GM12878 (cell line): ENCODE results near the gene TLCD3B. TPM values are rescaled to one million over a fixed set of nuclear protein-coding genes. Genes with fewer than 3 reads are reported as not detected.

ENCODE experiments used
- ATAC-seq: fragments of 200-7000 bp; cut with Tn5 transposase; 3 replicates; pipeline ENCODE4 v1.9.1; 2020; ENCODE audit warnings: mild to moderate bottlenecking, moderate library complexity
- BruUV-seq: library from RNA; stranded (reverse); fragments of 400-500 nt; replicated peaks from 2 replicates; lab custom pipeline; 2021; lab: Mats Ljungman, UMichigan
- CTCF ChIA-PET: fragments of 300-600 bp; sonication (Branson Sonifier 250); formaldehyde crosslinking; extraction: SDS; loops from one replicate; lab custom pipeline; 2021; ENCODE audit warnings: inconsistent platforms; lab: Yijun Ruan, JAX
- POLR2A ChIA-PET: fragments of 350-600 bp; formaldehyde crosslinking; extraction: SDS; loops from one replicate; lab custom pipeline; 2021; ENCODE audit warnings: inconsistent platforms; lab: Charles Lee
- RAD21 ChIA-PET: fragments of 300-600 bp; sonication (Branson Sonifier 250); formaldehyde crosslinking; loops from one replicate; lab custom pipeline; 2023; ENCODE audit warnings: antibody characterized with exemption; ENCODE audit not compliant: unreplicated experiment; lab: Charles Lee
- SMC1A ChIA-PET: fragments of 300-600 bp; sonication (Branson Sonifier 250); formaldehyde crosslinking; loops from one replicate; lab custom pipeline; 2023; ENCODE audit not compliant: unreplicated experiment, uncharacterized antibody; lab: Charles Lee
- DNase-seq: peaks from one replicate; pipeline ENCODE4 v3.0.0-alpha.2; 2011; ENCODE audit warnings: low read depth, low spot score
- FAIRE-seq: peaks from 3 replicates; lab custom pipeline; 2011; peaks lifted over from hg19 to GRCh38; lab: Jason Lieb, UNC
- H2AFZ ChIP-seq: 2 replicates; pipeline ENCODE4 v1.6.0; 2011; ENCODE audit warnings: low read depth, low read length, control low read depth; ENCODE audit not compliant: control insufficient read depth
- H3K27ac ChIP-seq: 2 replicates; pipeline ENCODE4 v1.5.1; 2011; ENCODE audit warnings: control low read depth; ENCODE audit not compliant: control insufficient read depth, insufficient read depth
- H3K27me3 ChIP-seq, 2 experiments: replicated peaks in 1 of 2; 2 replicates each; pipeline versions ENCODE4 v1.6.0 to v1.6.1; 2011; ENCODE audit warnings: low read length in 1 of 2; ENCODE audit not compliant: control insufficient read depth in 2 of 2, insufficient read depth in 2 of 2
- H3K36me3 ChIP-seq, 2 experiments: 2 replicates each; pipeline ENCODE4 v1.5.1; 2011; ENCODE audit warnings: low read length in 1 of 2; ENCODE audit not compliant: control insufficient read depth in 2 of 2, insufficient read depth in 2 of 2
- H3K4me1 ChIP-seq: 2 replicates; pipeline ENCODE4 v1.6.1; 2011; ENCODE audit warnings: mild to moderate bottlenecking, low read length, moderate library complexity, mixed read lengths; ENCODE audit not compliant: control insufficient read depth, insufficient read depth
- H3K4me2 ChIP-seq: 2 replicates; pipeline ENCODE4 v1.6.0; 2011; ENCODE audit warnings: control low read depth; ENCODE audit not compliant: control insufficient read depth, insufficient read depth
- H3K4me3 ChIP-seq: fragments of 200-600 bp; sonication (generic); 2 replicates; pipeline ENCODE4 v1.5.1; 2016
- H3K79me2 ChIP-seq: 2 replicates; pipeline ENCODE4 v1.6.0; 2011; ENCODE audit warnings: low read length; ENCODE audit not compliant: control insufficient read depth, insufficient read depth
- H3K9ac ChIP-seq: 2 replicates; pipeline ENCODE4 v1.8.0; 2011; ENCODE audit warnings: low read length, control low read depth, mixed read lengths; ENCODE audit not compliant: control insufficient read depth, insufficient read depth
- H3K9me3 ChIP-seq: replicated peaks from 3 replicates; pipeline ENCODE4 v1.5.1; 2011; ENCODE audit warnings: mild to moderate bottlenecking, low read length; ENCODE audit not compliant: control insufficient read depth, insufficient read depth
- H4K20me1 ChIP-seq: 2 replicates; pipeline ENCODE4 v1.6.0; 2011; ENCODE audit not compliant: control insufficient read depth, insufficient read depth
- ATF7 ChIP-seq: fragments of 450-650 bp; IDR thresholded peaks from 2 replicates; pipeline ENCODE4 v1.6.1; 2016; ENCODE audit warnings: low read depth, mild to moderate bottlenecking
- CREB1 ChIP-seq: IDR thresholded peaks from 2 replicates; pipeline ENCODE4 v1.6.1; 2012; ENCODE audit warnings: low read depth, mild to moderate bottlenecking, inconsistent platforms
- EP300 ChIP-seq, 2 experiments: fragments of 150-350 bp in 1 of 2; IDR thresholded peaks; 2 replicates each; pipeline ENCODE4 v1.6.1; 2011 to 2012; ENCODE audit warnings: low read depth in 2 of 2, low read length in 2 of 2, borderline replicate concordance in 1 of 2, improper control_type of control experiment in 1 of 2, inconsistent platforms in 1 of 2; ENCODE audit not compliant: control insufficient read depth in 1 of 2
- IKZF2 ChIP-seq, 2 experiments: fragments of 450-650 bp; IDR thresholded peaks; 2 replicates each; pipeline ENCODE4 v1.6.1; 2017; ENCODE audit warnings: mild to moderate bottlenecking in 2 of 2, moderate library complexity in 2 of 2
- KDM1A ChIP-seq: fragments of 200-600 bp; sonication (generic); IDR thresholded peaks from 2 replicates; pipeline ENCODE4 v1.6.1; 2016; ENCODE audit warnings: borderline replicate concordance
- WGBS: methylation state at CpG from one replicate; pipeline ENCODE4 v1.1.6; 2016; ENCODE audit warnings: low lambda C conversion rate; ENCODE audit not compliant: insufficient replicate concordance, insufficient coverage; ENCODE audit errors: missing lambda C conversion rate; 5-methylcytosine and 5-hydroxymethylcytosine counted together
- in situ Hi-C: fragments of 300-500 bp; cut with MboI; formaldehyde crosslinking; loops from 9 replicates; pipeline ENCODE4 v1.14.3; 2018; ENCODE audit warnings: mixed read lengths
- intact Hi-C: fragments of 100-400 bp; cut with micrococcal nuclease; formaldehyde crosslinking; loops from one replicate; pipeline ENCODE4 v1.14.2; 2022; ENCODE audit not compliant: unreplicated experiment
- polyA plus RNA-seq, 11 experiments: library from polyadenylated mRNA; depleted of rRNA in 4 of 11; unstranded in 6 of 11; stranded (reverse) in 5 of 11; fragments of >200 nt; fragmentation: Nextera tagmentation in 4 of 11; fragmentation: Illumina TruSeq in 1 of 11; extraction: Ambion mirVana in 4 of 11; extraction: Trizol in 1 of 11; gene quantifications; 1 replicate in 1 of 11; 2 replicates in 10 of 11; pipeline versions ENCODE4 v1.2.1 to v1.2.3, GENCODE V29; 2011 to 2016; ENCODE audit warnings: inconsistent platforms in 2 of 11, missing spikeins in 2 of 11, low read depth in 1 of 11
- total RNA-seq, 4 experiments: library from RNA; depleted of rRNA in 3 of 4; stranded (reverse); fragments of >200 nt in 3 of 4; fragmentation: Illumina TruSeq in 1 of 4; extraction: Trizol in 1 of 4; gene quantifications; 2 replicates each; pipeline versions ENCODE4 v1.2.1 to v1.2.3, GENCODE V29; 2013 to 2021
- TF ChIP-seq, protein P1 (sequence below): IDR thresholded peaks from 2 replicates; pipeline ENCODE4 v1.6.1; 2012; ENCODE audit warnings: low read length, inconsistent platforms
- TF ChIP-seq, protein P2 (sequence below): IDR thresholded peaks from 2 replicates; pipeline ENCODE4 v1.6.1; 2012; ENCODE audit warnings: low read depth, low read length, improper control_type of control experiment
- TF ChIP-seq, protein P3 (sequence below): fragments of 450-650 bp; IDR thresholded peaks from 2 replicates; pipeline ENCODE4 v1.6.1; 2017; ENCODE audit warnings: mild to moderate bottlenecking
- TF ChIP-seq, protein P4 (sequence below): IDR thresholded peaks from 2 replicates; pipeline ENCODE4 v1.6.1; 2011; ENCODE audit warnings: low read depth, mild to moderate bottlenecking, low read length, moderate library complexity, borderline replicate concordance; ENCODE audit errors: extremely low read depth
- TF ChIP-seq, protein P5 (sequence below): IDR thresholded peaks from 2 replicates; pipeline ENCODE4 v1.6.1; 2011; ENCODE audit warnings: mild to moderate bottlenecking, low read depth, low read length, moderate library complexity; ENCODE audit not compliant: insufficient replicate concordance
- TF ChIP-seq, protein P6 (sequence below), 3 experiments: IDR thresholded peaks in 2 of 3; conservative IDR thresholded peaks in 1 of 3; 2 replicates each; pipeline ENCODE4 v1.5.1; 2011; ENCODE audit warnings: low read depth in 3 of 3, low read length in 3 of 3, mild to moderate bottlenecking in 3 of 3, control low read depth in 2 of 3, moderate library complexity in 2 of 3, inconsistent platforms in 1 of 3, mixed read lengths in 1 of 3; ENCODE audit not compliant: control insufficient read depth in 2 of 3, insufficient read depth in 1 of 3; ENCODE audit errors: extremely low read depth in 1 of 3

TLCD3B gene
- total and polyA plus RNA-seq, 10 of the 15 experiments (the other 5 are each of a cell fraction or from before 2014, with no cell fraction given): 0.05 to 0.51 (median 0.18) TPM; not detected in 4

DNA sequence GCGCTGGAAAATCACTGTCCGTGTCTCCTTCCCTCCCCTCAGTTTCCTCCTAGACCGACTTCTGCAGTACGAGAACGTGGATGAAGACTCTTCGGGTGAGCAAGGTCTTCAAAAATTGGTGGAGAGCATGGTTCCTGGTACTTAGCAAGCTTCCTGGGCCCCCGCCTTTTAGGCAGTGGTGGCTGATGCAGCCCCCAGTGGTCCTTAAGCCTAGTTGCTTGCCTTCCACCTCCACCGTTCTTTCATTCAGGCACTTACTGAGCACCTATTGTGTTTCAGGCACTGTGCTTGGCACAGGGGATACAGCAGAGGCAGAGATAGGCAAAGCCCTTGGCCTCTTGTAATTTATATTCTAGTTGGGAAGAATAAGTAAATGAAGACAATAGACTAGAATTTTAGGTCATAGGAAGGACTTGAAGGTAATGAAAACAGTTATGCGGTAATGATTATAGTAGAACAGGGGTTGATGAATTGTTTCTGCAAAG lies 34.3 kb downstream of the TLCD3B start:
- DNase-seq (no peak), FAIRE-seq (no peak), ATAC-seq (peak; percentile 3; the same call in 1 of the 3 replicates)
- Histone ChIP-seq H3K9me3 (no peaks in the 10 kb centered on the region), H3K4me3 (peak overlapping the region; percentile 81), H3K27me3 (no peaks in the 10 kb centered on the region), H3K4me1 (peaks cover 9% of the 10 kb centered on the region), H4K20me1 (no peaks in the 10 kb centered on the region), H3K4me2 (peak overlapping the region; percentile 95), H3K27ac (peak overlapping the region; percentile 91), H3K79me2 (peaks cover 19% of the 10 kb centered on the region), H3K36me3 (peaks cover 11% of the 10 kb centered on the region in 2 experiments), H2AFZ (peak overlapping the region; percentile 85), H3K9ac (peak overlapping the region; percentile 88)
- WGBS: 17% methylated on average over 9 of the region's 9 CpGs
- no TSS peak for BruUV-seq
- ChIA-PET RAD21 (no interaction called here), POLR2A (interaction anchor here (0.6 to 2.8 kb wide), 5 partner anchors 21 to 611 kb away, joined by 4 to 16 read pairs (median 6); partner anchors contain the start of genes KCTD13 and TAOK2), CTCF (interaction anchor here (0.7 to 1.7 kb wide), 5 partner anchors 9 to 180 kb away, joined by 3 to 5 read pairs (median 3); no protein-coding TSS in a partner anchor), SMC1A (interaction anchor here (1.2 kb wide), 1 partner anchor 181 kb away, joined by 3 read pairs; the partner anchor contains the start of gene PAGR1)
- in situ Hi-C loops (no loop called here), intact Hi-C loops (loop anchor here (2.0 kb wide), 1 partner anchor 180 kb away; the partner anchor contains the start of gene PAGR1)
- TF ChIP-seq, protein P1, sequence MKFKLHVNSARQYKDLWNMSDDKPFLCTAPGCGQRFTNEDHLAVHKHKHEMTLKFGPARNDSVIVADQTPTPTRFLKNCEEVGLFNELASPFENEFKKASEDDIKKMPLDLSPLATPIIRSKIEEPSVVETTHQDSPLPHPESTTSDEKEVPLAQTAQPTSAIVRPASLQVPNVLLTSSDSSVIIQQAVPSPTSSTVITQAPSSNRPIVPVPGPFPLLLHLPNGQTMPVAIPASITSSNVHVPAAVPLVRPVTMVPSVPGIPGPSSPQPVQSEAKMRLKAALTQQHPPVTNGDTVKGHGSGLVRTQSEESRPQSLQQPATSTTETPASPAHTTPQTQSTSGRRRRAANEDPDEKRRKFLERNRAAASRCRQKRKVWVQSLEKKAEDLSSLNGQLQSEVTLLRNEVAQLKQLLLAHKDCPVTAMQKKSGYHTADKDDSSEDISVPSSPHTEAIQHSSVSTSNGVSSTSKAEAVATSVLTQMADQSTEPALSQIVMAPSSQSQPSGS: no peak
- TF ChIP-seq ATF7: no peak
- TF ChIP-seq, protein P2, sequence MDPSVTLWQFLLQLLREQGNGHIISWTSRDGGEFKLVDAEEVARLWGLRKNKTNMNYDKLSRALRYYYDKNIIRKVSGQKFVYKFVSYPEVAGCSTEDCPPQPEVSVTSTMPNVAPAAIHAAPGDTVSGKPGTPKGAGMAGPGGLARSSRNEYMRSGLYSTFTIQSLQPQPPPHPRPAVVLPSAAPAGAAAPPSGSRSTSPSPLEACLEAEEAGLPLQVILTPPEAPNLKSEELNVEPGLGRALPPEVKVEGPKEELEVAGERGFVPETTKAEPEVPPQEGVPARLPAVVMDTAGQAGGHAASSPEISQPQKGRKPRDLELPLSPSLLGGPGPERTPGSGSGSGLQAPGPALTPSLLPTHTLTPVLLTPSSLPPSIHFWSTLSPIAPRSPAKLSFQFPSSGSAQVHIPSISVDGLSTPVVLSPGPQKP: no peak
- no peak for TF ChIP-seq CREB1
- TF ChIP-seq EP300 (IDR thresholded peaks at IDR 0.05; ENCODE audit: borderline replicate concordance in 1 of 2, control insufficient read depth in 1 of 2, low read depth in 2 of 2, low read length in 2 of 2): no peak
- TF ChIP-seq, protein P3, sequence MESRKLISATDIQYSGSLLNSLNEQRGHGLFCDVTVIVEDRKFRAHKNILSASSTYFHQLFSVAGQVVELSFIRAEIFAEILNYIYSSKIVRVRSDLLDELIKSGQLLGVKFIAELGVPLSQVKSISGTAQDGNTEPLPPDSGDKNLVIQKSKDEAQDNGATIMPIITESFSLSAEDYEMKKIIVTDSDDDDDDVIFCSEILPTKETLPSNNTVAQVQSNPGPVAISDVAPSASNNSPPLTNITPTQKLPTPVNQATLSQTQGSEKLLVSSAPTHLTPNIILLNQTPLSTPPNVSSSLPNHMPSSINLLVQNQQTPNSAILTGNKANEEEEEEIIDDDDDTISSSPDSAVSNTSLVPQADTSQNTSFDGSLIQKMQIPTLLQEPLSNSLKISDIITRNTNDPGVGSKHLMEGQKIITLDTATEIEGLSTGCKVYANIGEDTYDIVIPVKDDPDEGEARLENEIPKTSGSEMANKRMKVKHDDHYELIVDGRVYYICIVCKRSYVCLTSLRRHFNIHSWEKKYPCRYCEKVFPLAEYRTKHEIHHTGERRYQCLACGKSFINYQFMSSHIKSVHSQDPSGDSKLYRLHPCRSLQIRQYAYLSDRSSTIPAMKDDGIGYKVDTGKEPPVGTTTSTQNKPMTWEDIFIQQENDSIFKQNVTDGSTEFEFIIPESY: no peak
- TF ChIP-seq, protein P4, sequence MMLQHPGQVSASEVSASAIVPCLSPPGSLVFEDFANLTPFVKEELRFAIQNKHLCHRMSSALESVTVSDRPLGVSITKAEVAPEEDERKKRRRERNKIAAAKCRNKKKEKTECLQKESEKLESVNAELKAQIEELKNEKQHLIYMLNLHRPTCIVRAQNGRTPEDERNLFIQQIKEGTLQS: no peak
- TF ChIP-seq, protein P5, sequence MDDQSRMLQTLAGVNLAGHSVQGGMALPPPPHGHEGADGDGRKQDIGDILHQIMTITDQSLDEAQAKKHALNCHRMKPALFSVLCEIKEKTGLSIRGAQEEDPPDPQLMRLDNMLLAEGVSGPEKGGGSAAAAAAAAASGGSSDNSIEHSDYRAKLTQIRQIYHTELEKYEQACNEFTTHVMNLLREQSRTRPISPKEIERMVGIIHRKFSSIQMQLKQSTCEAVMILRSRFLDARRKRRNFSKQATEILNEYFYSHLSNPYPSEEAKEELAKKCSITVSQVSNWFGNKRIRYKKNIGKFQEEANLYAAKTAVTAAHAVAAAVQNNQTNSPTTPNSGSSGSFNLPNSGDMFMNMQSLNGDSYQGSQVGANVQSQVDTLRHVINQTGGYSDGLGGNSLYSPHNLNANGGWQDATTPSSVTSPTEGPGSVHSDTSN: no peak
- no peak for TF ChIP-seq KDM1A
- TF ChIP-seq, protein P6, sequence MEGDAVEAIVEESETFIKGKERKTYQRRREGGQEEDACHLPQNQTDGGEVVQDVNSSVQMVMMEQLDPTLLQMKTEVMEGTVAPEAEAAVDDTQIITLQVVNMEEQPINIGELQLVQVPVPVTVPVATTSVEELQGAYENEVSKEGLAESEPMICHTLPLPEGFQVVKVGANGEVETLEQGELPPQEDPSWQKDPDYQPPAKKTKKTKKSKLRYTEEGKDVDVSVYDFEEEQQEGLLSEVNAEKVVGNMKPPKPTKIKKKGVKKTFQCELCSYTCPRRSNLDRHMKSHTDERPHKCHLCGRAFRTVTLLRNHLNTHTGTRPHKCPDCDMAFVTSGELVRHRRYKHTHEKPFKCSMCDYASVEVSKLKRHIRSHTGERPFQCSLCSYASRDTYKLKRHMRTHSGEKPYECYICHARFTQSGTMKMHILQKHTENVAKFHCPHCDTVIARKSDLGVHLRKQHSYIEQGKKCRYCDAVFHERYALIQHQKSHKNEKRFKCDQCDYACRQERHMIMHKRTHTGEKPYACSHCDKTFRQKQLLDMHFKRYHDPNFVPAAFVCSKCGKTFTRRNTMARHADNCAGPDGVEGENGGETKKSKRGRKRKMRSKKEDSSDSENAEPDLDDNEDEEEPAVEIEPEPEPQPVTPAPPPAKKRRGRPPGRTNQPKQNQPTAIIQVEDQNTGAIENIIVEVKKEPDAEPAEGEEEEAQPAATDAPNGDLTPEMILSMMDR (IDR thresholded peaks at IDR 0.05 in 2 of 3, conservative IDR thresholded peaks at IDR 0.05 in 1 of 3; ENCODE audit: control insufficient read depth in 2 of 3, extremely low read depth in 1 of 3, insufficient read depth in 1 of 3, low read depth in 3 of 3, low read length in 3 of 3): no peak
- TF ChIP-seq IKZF2 (IDR thresholded peaks at IDR 0.05): no peak
